H1 (cell line): ENCODE data around the gene CAPN2. TPM values are rescaled to one million over a fixed set of nuclear protein-coding genes. Genes with fewer than 3 reads are reported as not detected.

ENCODE experiments used
- CTCF ChIA-PET: fragments of 300-600 bp; sonication (Branson Sonifier 250); formaldehyde crosslinking; loops from one replicate; lab custom pipeline; 2021; ENCODE audit not compliant: partially characterized antibody; lab: Charles Lee
- POLR2A ChIA-PET: fragments of 300-600 bp; sonication (Branson Sonifier 250); formaldehyde crosslinking; loops from one replicate; lab custom pipeline; 2021; ENCODE audit warnings: inconsistent platforms; ENCODE audit not compliant: partially characterized antibody; lab: Charles Lee
- DNase-seq, 2 experiments: peaks; one replicate each; pipeline versions ENCODE4 v3.0.0 to v3.0.0-alpha.2; 2010 to 2022; ENCODE audit warnings: low spot score in 2 of 2, low read depth in 1 of 2, mixed read lengths in 1 of 2
- FAIRE-seq: peaks from 2 replicates; lab custom pipeline; 2011; peaks lifted over from hg19 to GRCh38; lab: Jason Lieb, UNC
- H2AFZ ChIP-seq: 2 replicates; pipeline ENCODE4 v1.8.1; 2012; ENCODE audit warnings: low read length, inconsistent platforms
- H2AK5ac ChIP-seq: 2 replicates; pipeline ENCODE4 v1.6.1; 2013; ENCODE audit warnings: low read depth, low read length
- H2BK120ac ChIP-seq: replicated peaks from 2 replicates; pipeline ENCODE3; 2013; ENCODE audit warnings: low read depth, low read length, inconsistent platforms
- H2BK12ac ChIP-seq: 2 replicates; pipeline ENCODE4 v1.6.1; 2013; ENCODE audit warnings: low read depth, low read length
- H2BK15ac ChIP-seq: 2 replicates; pipeline ENCODE4 v1.6.1; 2013; ENCODE audit warnings: low read length
- H2BK20ac ChIP-seq: 2 replicates; pipeline ENCODE4 v1.6.1; 2013; ENCODE audit warnings: low read length
- H2BK5ac ChIP-seq: 2 replicates; pipeline ENCODE4 v1.6.1; 2013; ENCODE audit warnings: low read depth, low read length
- H3K14ac ChIP-seq: 2 replicates; pipeline ENCODE4 v1.6.1; 2013; ENCODE audit warnings: inconsistent platforms; ENCODE audit not compliant: insufficient read length
- H3K18ac ChIP-seq: 2 replicates; pipeline ENCODE4 v1.6.1; 2013; ENCODE audit warnings: low read length; ENCODE audit errors: extremely low read depth
- H3K23ac ChIP-seq: 2 replicates; pipeline ENCODE4 v1.6.1; 2013; ENCODE audit warnings: inconsistent platforms; ENCODE audit not compliant: insufficient read length
- H3K23me2 ChIP-seq: 2 replicates; pipeline ENCODE4 v1.6.1; 2013; ENCODE audit warnings: low read depth, low read length
- H3K27ac ChIP-seq: 2 replicates; pipeline ENCODE4 v1.6.1; 2011; ENCODE audit warnings: low read depth, low read length, inconsistent platforms
- H3K27me3 ChIP-seq, 4 experiments: replicated peaks in 1 of 4; 1 replicate in 1 of 4; 2 replicates in 3 of 4; pipeline versions ENCODE4 v1.6.1 to v1.8.1; 2011 to 2013; ENCODE audit warnings: low read length in 3 of 4, mild to moderate bottlenecking in 3 of 4, inconsistent platforms in 2 of 4, mixed read lengths in 2 of 4, moderate library complexity in 1 of 4; ENCODE audit not compliant: control insufficient read depth in 3 of 4, insufficient read depth in 3 of 4; ENCODE audit errors: extremely low read depth in 1 of 4
- H3K36me3 ChIP-seq, 4 experiments: 2 replicates each; pipeline versions ENCODE4 v1.6.1 to v1.8.1; 2011 to 2013; ENCODE audit warnings: mild to moderate bottlenecking in 4 of 4, low read length in 3 of 4, moderate library complexity in 2 of 4, control low read depth in 1 of 4, inconsistent platforms in 1 of 4; ENCODE audit not compliant: insufficient read depth in 4 of 4, control insufficient read depth in 2 of 4
- H3K4ac ChIP-seq: replicated peaks from 2 replicates; pipeline ENCODE3; 2013; ENCODE audit warnings: low read length, low read depth, mixed read lengths, inconsistent platforms; ENCODE audit not compliant: insufficient read length
- H3K4me1 ChIP-seq, 4 experiments: replicated peaks in 1 of 4; 1 replicate in 1 of 4; 2 replicates in 3 of 4; pipeline versions ENCODE4 v1.6.1 to v1.8.1; 2011 to 2013; ENCODE audit warnings: low read length in 3 of 4, inconsistent platforms in 2 of 4, mixed read lengths in 1 of 4; ENCODE audit not compliant: insufficient read depth in 4 of 4, control insufficient read depth in 3 of 4
- H3K4me2 ChIP-seq, 2 experiments: 2 replicates each; pipeline versions ENCODE4 v1.6.1 to v1.8.1; 2011 to 2013; ENCODE audit warnings: low read depth in 2 of 2, low read length in 2 of 2, control low read depth in 1 of 2, inconsistent platforms in 1 of 2, mild to moderate bottlenecking in 1 of 2; ENCODE audit not compliant: insufficient read depth in 1 of 2
- H3K4me3 ChIP-seq, 4 experiments: fragments of 200-600, 300-600 bp in 1 of 4; sonication (generic), shearing (Covaris generic), sonication (Bioruptor Twin) in 1 of 4; 2 replicates each; pipeline versions ENCODE4 v1.5.1 to v1.8.1; 2011 to 2016; ENCODE audit warnings: low read length in 4 of 4, low read depth in 3 of 4, control low read depth in 2 of 4, inconsistent platforms in 2 of 4, mild to moderate bottlenecking in 2 of 4, mixed read lengths in 1 of 4, moderate library complexity in 1 of 4; ENCODE audit not compliant: insufficient read depth in 2 of 4; ENCODE audit errors: extremely low read depth in 1 of 4
- H3K56ac ChIP-seq: replicated peaks from 2 replicates; pipeline ENCODE3; 2013; ENCODE audit warnings: low read depth, mild to moderate bottlenecking, mixed read lengths, low read length, inconsistent platforms; ENCODE audit not compliant: insufficient read length
- H3K79me1 ChIP-seq: 2 replicates; pipeline ENCODE4 v1.6.1; 2013; ENCODE audit warnings: low read depth, low read length, control low read depth
- H3K79me2 ChIP-seq, 2 experiments: 2 replicates each; pipeline versions ENCODE4 v1.6.1 to v1.8.1; 2012 to 2013; ENCODE audit warnings: low read length in 2 of 2, mild to moderate bottlenecking in 2 of 2, inconsistent platforms in 1 of 2; ENCODE audit not compliant: insufficient read depth in 2 of 2, control insufficient read depth in 1 of 2
- H3K9ac ChIP-seq, 4 experiments: replicated peaks in 1 of 4; 1 replicate in 1 of 4; 2 replicates in 3 of 4; pipeline versions ENCODE4 v1.6.1 to v1.8.1; 2011 to 2013; ENCODE audit warnings: low read depth in 3 of 4, low read length in 3 of 4, control low read depth in 2 of 4, mild to moderate bottlenecking in 2 of 4, moderate library complexity in 2 of 4, inconsistent platforms in 1 of 4; ENCODE audit errors: extremely low read depth in 1 of 4
- H3K9me3 ChIP-seq, 2 experiments: 2 replicates each; pipeline versions ENCODE4 v1.6.1 to v1.8.1; 2012 to 2013; ENCODE audit warnings: mild to moderate bottlenecking in 2 of 2, moderate library complexity in 2 of 2, control low read depth in 1 of 2, inconsistent platforms in 1 of 2, low read depth in 1 of 2, low read length in 1 of 2, mixed read lengths in 1 of 2; ENCODE audit not compliant: insufficient read depth in 2 of 2
- H4K20me1 ChIP-seq, 2 experiments: replicated peaks in 1 of 2; 2 replicates each; pipeline versions ENCODE3 to v1.8.1; 2011 to 2013; ENCODE audit warnings: inconsistent platforms in 2 of 2, low read length in 2 of 2, mild to moderate bottlenecking in 1 of 2; ENCODE audit not compliant: insufficient read depth in 2 of 2, control insufficient read depth in 1 of 2
- H4K5ac ChIP-seq: 2 replicates; pipeline ENCODE4 v1.6.1; 2013; ENCODE audit warnings: low read length, low read depth, mixed read lengths, inconsistent platforms; ENCODE audit not compliant: insufficient read length
- H4K8ac ChIP-seq: 2 replicates; pipeline ENCODE4 v1.8.0; 2013; ENCODE audit warnings: mild to moderate bottlenecking, moderate library complexity, low read length, inconsistent platforms; ENCODE audit not compliant: insufficient read depth; ENCODE audit errors: extremely low read depth
- H4K91ac ChIP-seq: replicated peaks from 2 replicates; pipeline ENCODE3; 2013; ENCODE audit warnings: low read length, mixed read lengths, inconsistent platforms; ENCODE audit not compliant: insufficient read length
- ASH2L ChIP-seq: fragments of 200-600, 300-600 bp; sonication (generic); IDR thresholded peaks from one replicate; pipeline ENCODE4 v1.7.1; 2017; ENCODE audit warnings: low read length
- ATF2 ChIP-seq: IDR thresholded peaks from 2 replicates; pipeline ENCODE4 v1.6.1; 2012; ENCODE audit warnings: low read length, inconsistent platforms
- ATF3 ChIP-seq: IDR thresholded peaks from 2 replicates; pipeline ENCODE4 v1.6.1; 2011; ENCODE audit warnings: low read depth, mild to moderate bottlenecking, low read length; ENCODE audit not compliant: insufficient read depth
- CBX8 ChIP-seq: fragments of 300-800, 300-1000 bp; sonication (generic); IDR thresholded peaks from 2 replicates; pipeline ENCODE4 v1.7.1; 2016; ENCODE audit warnings: low read depth, low read length, borderline replicate concordance
- CEBPB ChIP-seq: IDR thresholded peaks from 2 replicates; pipeline ENCODE4 v1.6.1; 2012; ENCODE audit warnings: low read depth, low read length
- CHD1 ChIP-seq: IDR thresholded peaks from 2 replicates; pipeline ENCODE4 v1.6.1; 2012; ENCODE audit warnings: low read depth, low read length, improper control_type of control experiment
- KDM1A ChIP-seq: fragments of 200-600, 300-600 bp; sonication (generic); IDR thresholded peaks from 2 replicates; pipeline ENCODE4 v1.7.1; 2016; ENCODE audit warnings: mild to moderate bottlenecking, low read length, borderline replicate concordance
- NANOG ChIP-seq: IDR thresholded peaks from 2 replicates; pipeline ENCODE4 v1.6.1; 2011; ENCODE audit warnings: low read length, low read depth, mild to moderate bottlenecking, inconsistent platforms; ENCODE audit not compliant: insufficient read depth, poor library complexity, severe bottlenecking
- RXRA ChIP-seq: IDR thresholded peaks from 2 replicates; pipeline ENCODE4 v1.6.1; 2011; ENCODE audit warnings: low read depth, mild to moderate bottlenecking, low read length, moderate library complexity; ENCODE audit not compliant: insufficient read depth
- SP2 ChIP-seq: IDR thresholded peaks from 2 replicates; pipeline ENCODE4 v1.6.1; 2012; ENCODE audit warnings: mild to moderate bottlenecking, low read length, inconsistent platforms
- SRF ChIP-seq: IDR thresholded peaks from 2 replicates; pipeline ENCODE4 v1.6.1; 2011; ENCODE audit warnings: mild to moderate bottlenecking, low read depth, low read length, moderate library complexity
- TCF12 ChIP-seq: IDR thresholded peaks from 2 replicates; pipeline ENCODE4 v1.6.1; 2011; ENCODE audit warnings: low read depth, mild to moderate bottlenecking, low read length
- WGBS, 2 experiments: shearing (Covaris generic) in 1 of 2; methylation state at CpG; one replicate each; pipeline versions ENCODE4 v1.1.6 to v1.1.7; 2013 to 2015; ENCODE audit warnings: low lambda C conversion rate in 2 of 2, mixed read lengths in 2 of 2, inconsistent platforms in 1 of 2, low coverage in 1 of 2, missing lambda C conversion rate in 1 of 2; ENCODE audit not compliant: insufficient replicate concordance in 2 of 2, insufficient coverage in 1 of 2, insufficient read length in 1 of 2; ENCODE audit errors: extremely low coverage in 1 of 2, missing lambda C conversion rate in 1 of 2; 5-methylcytosine and 5-hydroxymethylcytosine counted together
- polyA plus RNA-seq, 7 experiments: library from polyadenylated mRNA; depleted of rRNA in 3 of 7; stranded (reverse) in 5 of 7; unstranded in 2 of 7; fragments of >200 nt in 5 of 7; fragments of 200-250 nt in 2 of 7; gene quantifications; 1 replicate in 5 of 7; 2 replicates in 1 of 7; 4 replicates in 1 of 7; pipeline versions ENCODE4 v1.2.1 to v1.2.3, GENCODE V29; 2011 to 2013; ENCODE audit warnings: missing spikeins in 2 of 7, mixed read lengths in 2 of 7
- total RNA-seq: library from RNA; stranded (reverse); fragmentation: NEBNext Ultra II Directional; extraction: Animal tissue kit (Norgen Biotek cat#: 25700); gene quantifications from 2 replicates; pipeline ENCODE4 v1.2.1, GENCODE V29; 2021

Gene CAPN2
- total and polyA plus RNA-seq, 2 of the 8 experiments (the other 6 are each of a cell fraction or from before 2014, with no cell fraction given): 9.2 to 10.3 TPM

- H3K4me2 ChIP-seq: no peak overlapping the region
These were observed 27.9 kb upstream of the CAPN2 start for GRCh38 chr1:223684488-223684792.

More at GRCh38 chr1:223684488-223684792, 27.9 kb upstream of the CAPN2 start:
- H2AFZ ChIP-seq: no peak overlapping the region
- no peaks in the 10 kb centered on the region for H3K4me1 ChIP-seq
- H4K8ac ChIP-seq: no peak overlapping the region
- H3K9ac ChIP-seq: no peak overlapping the region
- no peak overlapping the region for H2BK5ac ChIP-seq
- H2BK12ac ChIP-seq: no peak overlapping the region
- CTCF ChIA-PET: interaction anchor here (0.5 to 4.6 kb wide), 46 partner anchors 8 to 682 kb away, joined by 3 to 60 read pairs (median 5); partner anchors contain the start of gene SUSD4
- H3K9me3 ChIP-seq: no peaks in the 10 kb centered on the region
- no peak overlapping the region for H3K56ac ChIP-seq
- H3K27ac ChIP-seq: no peak overlapping the region
- H4K5ac ChIP-seq: no peak overlapping the region
- no peaks in the 10 kb centered on the region for H3K27me3 ChIP-seq
- no peak overlapping the region for H4K91ac ChIP-seq
- no peaks in the 10 kb centered on the region for H4K20me1 ChIP-seq
- no peak overlapping the region for H3K23ac ChIP-seq
- H3K18ac ChIP-seq: no peak overlapping the region
- FAIRE-seq: no peak
- no peak overlapping the region for H2BK15ac ChIP-seq
- DNase-seq: no peak
- H3K36me3 ChIP-seq: no peaks in the 10 kb centered on the region
- H2BK120ac ChIP-seq: no peak overlapping the region
- H3K14ac ChIP-seq: no peak overlapping the region
- no peaks in the 10 kb centered on the region for H3K79me1 ChIP-seq
- H3K79me2 ChIP-seq: no peaks in the 10 kb centered on the region
- H3K4me3 ChIP-seq: no peak overlapping the region
- no peak overlapping the region for H2BK20ac ChIP-seq
- no peaks in the 10 kb centered on the region for H3K23me2 ChIP-seq
- POLR2A ChIA-PET: no interaction called here
- no peak overlapping the region for H3K4ac ChIP-seq
- no peak overlapping the region for H2AK5ac ChIP-seq
- WGBS, 2 experiments: 65% methylated on average over 3 of the region's 3 CpGs; no CpG with 5 or more reads in 1 of the 2 experiments
- TF ChIP-seq NANOG (no peak), RXRA (no peak), CHD1 (no peak), SP2 (no peak), KDM1A (no peak), ASH2L (no peak), CBX8 (no peak), ATF3 (no peak), CEBPB (no peak), ATF2 (no peak), SRF (no peak), TCF12 (no peak)
